Lower leg skin (tissue), 4 donors: ENCODE measurements around the gene CLCC1. TPM values are rescaled to one million over a fixed set of nuclear protein-coding genes. Genes with fewer than 3 reads are reported as not detected.

Experiments used
- DNase-seq, 2 donors: peaks; one replicate each; pipeline ENCODE4 v3.0.0-alpha.2; 2019; ENCODE audit warnings: low spot score in 2 of 2
- H3K4me3 ChIP-seq: fragments of 200-600 bp; sonication (generic); 2 replicates; pipeline ENCODE4 v1.5.1; 2017; ENCODE audit warnings: mild to moderate bottlenecking, low read depth; ENCODE audit not compliant: poor library complexity, severe bottlenecking
- CTCF ChIP-seq, 3 donors: fragments of 450-650 bp; IDR thresholded peaks; one replicate each; pipeline ENCODE4 v1.5.1; 2016; ENCODE audit warnings: antibody characterized with exemption in 3 of 3, mild to moderate bottlenecking in 3 of 3, moderate library complexity in 2 of 3
- POLR2A ChIP-seq, 2 donors: fragments of 450-650 bp; IDR thresholded peaks; one replicate each; pipeline ENCODE4 v1.6.1; 2016 to 2017; ENCODE audit warnings: antibody characterized with exemption in 2 of 2, mild to moderate bottlenecking in 1 of 2, moderate library complexity in 1 of 2
- WGBS, 2 donors: methylation state at CpG; one replicate each; pipeline ENCODE4 v1.1.5; 2018; 5-methylcytosine and 5-hydroxymethylcytosine counted together
- intact Hi-C: fragments of 100-400 bp; cut with DNase I; formaldehyde crosslinking; loops from one replicate; pipeline ENCODE4 v1.15.0; 2023; ENCODE audit warnings: low total_unique reads
- total RNA-seq, 4 donors: library from RNA; depleted of rRNA; stranded (reverse); fragments of >200 nt; gene quantifications; one replicate each; pipeline ENCODE4 v1.1.0, GENCODE V29; 2016

CLCC1 gene
- total RNA-seq, 4 donors from 2014 or later = 11.8 to 16.0 (median 14.6) TPM

GRCh38 chr1:108955881-108956280, 7.4 kb downstream of the CLCC1 start:
- no peak for DNase-seq
- H3K4me3 ChIP-seq = no peak overlapping the region
- intact Hi-C loops = no loop called here
- no peak for TF ChIP-seq CTCF (IDR thresholded peaks at IDR 0.05)
- TF ChIP-seq POLR2A (IDR thresholded peaks at IDR 0.05) = no peak
- WGBS, 2 donors = 70 to 72% methylated on average over 3 of the region's 3 CpGs

- no peak for DNase-seq
- intact Hi-C loops = no loop called here
- 97 to 98% methylated on average over 3 of the region's 3 CpGs for WGBS, 2 donors
- TF ChIP-seq POLR2A (IDR thresholded peaks at IDR 0.05) (no peak), CTCF (IDR thresholded peaks at IDR 0.05) (no peak)
- H3K4me3 ChIP-seq = no peak overlapping the region
Observed at GRCh38 chr1:108955111-108955510, 8.2 kb downstream of the CLCC1 start.

- H3K4me3 ChIP-seq = no peak overlapping the region
- intact Hi-C loops = no loop called here
- DNase-seq = no peak
- TF ChIP-seq CTCF (IDR thresholded peaks at IDR 0.05) = no peak
- no peak for TF ChIP-seq POLR2A (IDR thresholded peaks at IDR 0.05)
- WGBS, 2 donors = 88 to 90% methylated on average over 6 of the region's 6 CpGs
Observed at GRCh38 chr1:108953452-108953851, 9.8 kb downstream of the CLCC1 start.

GRCh38 chr1:108951242-108951641, 12.0 kb downstream of the CLCC1 start:
- H3K4me3 ChIP-seq = no peak overlapping the region
- no peak for DNase-seq
- intact Hi-C loops = no loop called here
- no peak for TF ChIP-seq POLR2A (IDR thresholded peaks at IDR 0.05)
- no peak for TF ChIP-seq CTCF (IDR thresholded peaks at IDR 0.05)
- 86 to 97% methylated on average over 3 of the region's 3 CpGs for whole genome bisulfite sequencing, 2 donors

- WGBS, 2 donors = 88% methylated on average over 4 of the region's 4 CpGs
Observed at GRCh38 chr1:108949044-108949443, 14.2 kb downstream of the CLCC1 start.

More at GRCh38 chr1:108949044-108949443, 14.2 kb downstream of the CLCC1 start:
- intact Hi-C loops = no loop called here
- no peak for DNase-seq
- H3K4me3 ChIP-seq = no peak overlapping the region
- TF ChIP-seq POLR2A (IDR thresholded peaks at IDR 0.05) (no peak), CTCF (IDR thresholded peaks at IDR 0.05) (no peak)
